ENCODE results near the gene UGT1A5.

The UGT1A5 gene

DNA sequence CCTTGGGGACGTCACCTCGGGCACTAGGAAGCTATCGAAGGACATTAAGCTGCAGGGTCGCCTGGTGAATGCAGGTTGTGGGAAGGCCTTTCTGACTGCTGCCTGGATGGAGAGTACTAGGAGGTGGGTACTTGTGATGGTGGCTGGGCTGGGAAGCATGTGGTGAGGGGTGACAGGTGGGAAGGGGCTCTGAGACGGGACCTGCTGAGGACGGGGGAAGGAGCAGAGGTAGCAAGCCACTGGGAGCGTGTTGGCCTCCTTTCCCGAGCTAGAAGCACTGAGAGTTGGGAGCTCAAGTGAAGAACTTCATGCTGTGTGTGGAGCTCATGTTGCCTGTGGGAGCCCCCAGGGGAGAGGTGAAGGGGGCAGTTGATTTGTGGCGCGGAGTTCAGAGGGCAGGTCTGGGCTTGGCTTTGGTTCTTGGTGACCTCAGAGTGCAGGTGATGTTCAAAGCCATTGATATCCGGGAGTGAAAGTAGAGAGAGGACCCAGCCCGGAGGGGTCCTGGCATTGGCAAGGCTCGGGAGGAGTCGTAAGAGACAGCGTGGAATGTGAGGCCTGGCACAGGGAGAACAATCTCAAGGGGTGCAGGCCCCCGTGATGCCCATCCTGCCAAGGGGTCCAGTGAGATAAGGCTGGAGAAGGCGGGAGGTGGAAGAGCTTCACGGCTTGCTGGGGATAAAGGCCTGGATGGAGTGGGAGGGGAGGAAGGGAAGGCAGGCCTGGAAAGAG is 78.6 kb downstream of the UGT1A5 start:
- DNase-seq = no peak

DNA sequence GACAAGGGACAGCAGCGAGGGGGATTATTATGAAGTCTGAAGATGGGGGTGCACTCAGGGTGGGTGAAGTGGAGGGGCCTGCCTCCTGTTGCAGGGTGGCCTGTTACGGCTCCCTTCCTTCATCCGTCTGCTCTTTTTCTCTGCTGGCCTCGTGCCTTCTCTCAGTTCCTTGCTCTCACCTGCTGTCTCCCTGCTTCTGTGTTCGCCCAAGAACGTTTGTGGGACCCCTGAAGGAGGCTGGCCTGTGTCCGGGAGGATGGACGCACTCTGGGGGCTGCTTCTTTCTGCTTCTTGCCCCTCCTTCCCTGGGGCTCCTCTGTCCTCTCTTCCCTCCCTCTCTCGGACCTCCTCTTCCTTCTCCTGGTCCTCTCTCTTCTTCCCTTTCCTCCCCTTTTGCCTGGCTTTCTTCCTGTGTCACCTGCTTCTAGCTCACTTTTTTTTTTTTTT is 79.2 kb downstream of the UGT1A5 start:
- no peak for DNase-seq

DNA sequence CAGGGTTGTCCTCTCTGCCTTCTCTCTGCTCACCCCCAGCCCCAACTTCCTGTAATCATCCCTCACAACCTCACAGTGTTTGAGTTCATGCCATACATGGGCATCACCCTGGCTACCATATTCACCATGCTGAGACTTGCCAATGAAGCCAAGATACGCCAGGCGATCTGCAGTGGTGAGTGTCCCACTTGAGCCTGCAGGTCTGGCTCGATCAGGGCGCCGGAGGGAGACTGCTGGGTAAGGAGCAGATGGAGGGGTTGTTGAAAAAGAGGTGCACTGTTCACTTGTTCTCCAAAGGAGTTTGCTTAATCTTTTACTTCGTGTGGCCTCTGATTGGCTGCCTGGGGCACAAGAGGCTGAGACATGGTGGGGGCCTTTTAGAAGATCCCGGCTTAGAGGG is 80.0 kb downstream of the UGT1A5 start:
- DNase-seq = no peak

DNA sequence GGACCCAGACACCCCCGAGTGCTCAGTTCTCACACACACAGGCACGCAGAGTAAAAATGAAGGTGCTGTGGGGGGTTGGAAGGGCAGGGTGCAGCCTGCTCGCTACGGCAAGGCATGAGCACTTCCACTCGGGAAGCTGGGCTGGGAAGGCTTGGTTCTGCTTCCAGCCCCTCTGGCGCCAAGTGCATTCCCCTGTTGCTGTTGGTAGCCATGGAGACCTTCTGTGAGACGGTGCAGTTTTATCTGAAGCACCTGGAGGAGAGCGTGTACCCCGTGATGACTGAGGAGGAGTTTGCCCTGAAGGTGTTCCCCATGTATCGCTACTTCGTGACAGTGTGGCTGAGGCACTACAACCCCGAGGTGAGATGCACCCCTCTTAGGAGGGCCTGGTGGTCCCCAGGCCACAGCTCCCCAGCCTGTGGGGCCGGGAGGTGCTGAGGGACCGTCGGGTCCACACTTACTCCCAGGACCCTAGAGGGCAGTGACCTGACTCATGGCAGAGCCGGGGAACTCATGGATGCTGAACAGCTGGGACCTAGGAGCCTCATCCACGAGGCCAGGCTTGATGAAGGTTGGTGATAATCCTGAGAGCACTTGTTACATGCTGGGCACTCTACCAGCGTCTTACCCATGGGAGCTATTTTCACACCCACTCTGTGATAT is 80.9 kb downstream of the UGT1A5 start:
- no peak for DNase-seq

DNA sequence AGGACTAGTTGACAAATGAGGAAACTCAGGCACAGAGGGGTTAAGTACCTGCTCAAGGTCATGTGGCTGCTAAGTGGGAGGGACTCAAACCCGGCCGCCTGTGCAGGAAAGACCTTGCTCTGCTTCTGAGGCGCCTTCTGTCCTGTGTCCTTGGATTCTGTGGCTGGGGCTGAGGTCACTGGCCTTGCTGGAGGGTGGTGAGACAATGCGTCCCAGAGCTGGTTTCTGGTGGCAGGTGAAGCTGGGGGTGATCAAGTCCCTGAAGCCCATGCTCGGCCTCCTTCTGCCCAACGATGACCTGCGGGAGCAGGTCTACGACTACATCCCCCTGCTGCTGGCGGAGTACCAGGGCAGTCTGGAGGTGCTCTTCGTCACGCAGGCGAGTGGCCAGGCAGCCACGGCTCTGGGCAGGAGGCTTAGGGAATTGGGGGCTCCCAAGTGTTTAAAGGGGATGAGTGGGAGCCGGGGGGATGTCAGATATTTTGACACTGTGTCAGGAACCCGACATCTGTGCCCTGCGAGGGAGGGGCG is 81.5 kb downstream of the UGT1A5 start:
- DNase-seq = no peak

DNA sequence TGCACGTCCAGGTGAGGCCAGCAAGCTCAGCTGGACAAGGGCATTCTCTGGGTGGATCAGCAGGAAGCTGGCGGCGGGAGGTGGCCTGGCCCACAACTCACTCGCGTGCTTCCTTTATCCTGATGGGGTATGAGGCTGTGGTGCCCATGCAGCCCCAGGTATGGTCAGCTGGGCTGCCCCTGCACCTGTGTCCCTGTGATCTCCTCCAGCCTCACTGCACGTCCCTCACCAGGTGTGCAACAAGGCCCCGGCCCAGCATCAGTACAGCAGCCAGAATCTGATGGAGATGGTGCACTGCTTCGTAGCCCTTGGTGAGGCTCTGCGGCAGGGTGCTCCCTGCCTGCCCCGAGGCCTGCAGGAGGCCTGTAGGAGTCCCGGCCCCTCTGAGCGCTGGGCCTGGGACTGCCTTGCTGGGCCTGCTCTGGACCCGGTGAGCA is 83.0 kb downstream of the UGT1A5 start:
- DNase-seq = no peak

DNA sequence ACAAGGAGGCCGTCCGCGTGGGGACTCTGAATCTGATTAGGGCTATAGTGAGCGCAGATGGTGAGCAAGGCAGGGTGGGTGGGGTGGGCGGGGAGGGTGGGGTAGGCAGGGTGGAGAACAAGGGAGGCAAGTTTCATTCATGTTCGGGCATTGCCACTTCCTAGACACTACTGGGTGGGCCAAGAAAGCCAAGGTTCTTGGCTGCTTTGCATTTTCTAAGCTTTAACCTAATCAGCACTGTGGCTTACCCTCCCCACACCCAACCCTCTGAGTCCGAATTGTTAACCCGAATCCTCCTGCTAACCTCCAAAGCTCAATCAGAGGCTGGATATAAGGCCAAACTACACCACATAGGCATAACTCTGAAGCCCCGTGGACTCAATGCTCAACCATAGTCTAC is 83.5 kb downstream of the UGT1A5 start:
- no peak for DNase-seq

DNA sequence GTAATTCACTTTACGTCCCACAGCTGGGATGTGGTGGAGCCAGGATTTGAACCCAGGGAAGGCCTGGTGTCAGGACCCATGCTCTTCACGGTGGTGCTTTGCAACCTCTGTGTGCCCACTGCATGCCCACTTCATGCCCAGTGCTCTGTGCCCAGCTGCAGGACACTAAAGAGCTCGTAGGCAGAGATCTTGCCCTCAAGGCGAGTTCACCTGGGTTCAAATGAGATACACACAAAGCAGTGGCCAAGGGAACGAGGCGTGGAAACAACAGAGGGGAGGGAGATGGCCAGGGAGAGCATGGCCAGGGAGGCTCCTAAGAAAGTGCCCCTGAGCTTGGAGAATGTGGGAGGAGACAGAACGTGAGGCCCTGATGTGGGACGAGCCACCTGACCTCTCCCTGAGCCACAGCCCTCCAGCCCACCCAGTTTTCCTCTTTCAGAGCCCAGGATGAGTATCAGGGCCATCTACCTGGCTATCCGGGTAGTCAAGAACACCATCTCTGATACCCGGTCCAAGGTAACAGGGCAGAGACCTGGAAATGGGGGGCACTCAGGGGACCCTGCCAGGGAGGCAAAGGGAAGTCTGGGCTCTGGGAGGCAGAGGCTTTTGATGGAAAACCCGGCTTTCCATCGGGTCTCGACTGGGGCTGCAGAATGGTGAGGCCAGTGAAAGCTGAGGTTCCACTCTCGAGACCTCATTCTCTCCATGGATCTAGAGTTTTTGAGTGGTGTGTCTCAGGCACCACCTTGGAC is 85.8 kb downstream of the UGT1A5 start:
- DNase-seq = no peak

DNA sequence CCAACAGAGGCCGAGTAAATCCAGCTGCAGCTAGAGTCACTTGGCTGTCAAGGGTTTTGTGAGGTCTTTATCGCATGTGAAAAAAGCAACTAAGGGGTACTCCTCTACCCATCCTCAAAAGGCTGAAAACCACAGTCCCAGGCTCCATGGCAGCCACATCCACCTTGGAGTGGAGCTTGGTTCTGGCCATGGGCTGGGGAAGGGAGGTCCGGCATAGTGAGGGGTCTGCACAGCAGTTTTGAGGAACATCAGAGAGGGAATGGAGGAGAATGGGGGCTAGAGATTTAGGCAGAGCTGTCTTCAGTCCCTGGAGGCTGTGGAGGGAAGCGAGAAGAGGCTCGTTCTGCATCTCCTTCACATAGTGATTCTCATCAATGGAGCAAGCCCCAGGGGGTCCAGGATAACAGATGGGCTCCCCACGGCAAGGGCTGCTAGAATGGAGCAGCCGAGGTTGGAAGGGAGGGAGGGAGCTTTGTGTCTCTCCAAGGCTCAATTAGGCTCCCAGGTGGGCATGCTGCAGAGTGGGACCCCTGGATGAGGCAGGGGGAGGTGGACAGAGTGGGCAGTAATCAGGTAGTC is 86.5 kb downstream of the UGT1A5 start:
- DNase-seq = no peak

DNA sequence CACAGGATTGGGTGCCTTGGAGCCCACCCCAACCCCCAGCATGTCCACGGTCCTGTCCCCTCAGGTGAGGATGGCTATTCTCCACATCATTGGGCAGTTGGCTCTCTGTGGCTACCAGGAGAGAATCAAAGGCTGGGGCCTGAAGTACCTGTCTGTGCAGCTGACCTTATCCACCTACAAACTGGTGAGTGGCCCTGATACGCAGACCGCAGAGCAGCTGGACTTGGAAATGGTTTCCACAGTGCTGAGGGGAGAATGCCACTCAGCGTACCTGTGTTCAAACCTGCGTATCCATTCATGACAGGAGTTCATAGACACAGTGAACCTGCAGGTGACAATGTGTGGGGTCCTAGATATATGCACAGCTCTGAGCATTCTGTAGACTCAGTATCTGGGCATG is 87.0 kb downstream of the UGT1A5 start:
- DNase-seq = no peak

DNA sequence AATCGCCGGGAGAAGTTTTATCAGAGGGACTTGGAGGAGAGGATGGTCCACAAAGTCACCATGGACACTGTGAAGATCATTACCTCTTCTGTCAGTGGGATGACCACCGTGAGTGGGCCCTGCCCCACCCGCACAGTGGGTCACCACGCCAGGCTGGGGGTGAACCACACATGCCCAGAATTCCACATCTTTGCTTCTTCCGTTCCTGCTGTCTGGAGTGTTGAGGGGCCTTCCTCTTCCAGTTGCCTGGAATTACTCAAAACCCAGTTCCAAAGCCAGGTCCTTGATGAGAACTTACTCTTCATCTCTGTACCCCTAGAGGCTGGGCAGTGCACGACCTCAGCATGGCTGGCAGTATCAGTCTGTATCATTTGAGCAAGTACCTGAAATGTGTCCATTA is 87.5 kb downstream of the UGT1A5 start:
- no peak for DNase-seq

DNA sequence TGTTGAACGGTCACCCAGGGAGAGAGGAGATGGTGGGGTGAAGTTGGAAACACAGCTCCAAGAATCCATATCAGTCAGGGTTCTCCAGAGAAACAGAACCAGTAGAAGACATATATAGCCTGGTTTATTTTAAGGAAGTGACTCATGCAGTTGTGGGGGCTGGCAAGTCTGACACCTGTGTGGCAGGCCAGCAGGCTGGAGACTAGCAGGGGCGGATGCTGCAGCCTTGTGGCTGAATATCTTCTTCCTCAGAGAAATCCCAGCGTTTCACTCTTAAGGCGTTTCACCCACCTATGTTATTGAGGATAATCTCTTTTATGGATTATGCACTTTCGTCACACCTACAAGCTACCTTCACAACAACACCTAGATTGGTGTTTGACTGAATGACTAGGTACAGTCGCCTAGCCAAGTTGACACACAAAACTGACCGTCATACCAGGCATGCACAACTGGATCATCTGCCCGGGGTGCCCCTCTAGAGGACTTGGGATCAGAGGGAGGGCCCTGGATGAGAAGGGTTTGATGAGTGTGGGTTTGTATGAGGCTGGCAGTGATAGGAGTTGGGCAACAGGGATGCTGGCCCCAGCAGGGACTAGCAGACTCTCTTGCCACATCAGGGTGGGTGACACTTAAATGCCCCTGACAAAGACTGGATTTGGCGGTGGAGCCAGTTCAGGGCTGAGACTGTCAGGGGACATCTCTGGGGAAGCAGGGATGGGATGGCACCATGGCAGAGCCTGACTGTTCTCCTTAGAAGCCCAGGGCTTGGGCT is 88.8 kb downstream of the UGT1A5 start:
- DNase-seq = no peak

DNA sequence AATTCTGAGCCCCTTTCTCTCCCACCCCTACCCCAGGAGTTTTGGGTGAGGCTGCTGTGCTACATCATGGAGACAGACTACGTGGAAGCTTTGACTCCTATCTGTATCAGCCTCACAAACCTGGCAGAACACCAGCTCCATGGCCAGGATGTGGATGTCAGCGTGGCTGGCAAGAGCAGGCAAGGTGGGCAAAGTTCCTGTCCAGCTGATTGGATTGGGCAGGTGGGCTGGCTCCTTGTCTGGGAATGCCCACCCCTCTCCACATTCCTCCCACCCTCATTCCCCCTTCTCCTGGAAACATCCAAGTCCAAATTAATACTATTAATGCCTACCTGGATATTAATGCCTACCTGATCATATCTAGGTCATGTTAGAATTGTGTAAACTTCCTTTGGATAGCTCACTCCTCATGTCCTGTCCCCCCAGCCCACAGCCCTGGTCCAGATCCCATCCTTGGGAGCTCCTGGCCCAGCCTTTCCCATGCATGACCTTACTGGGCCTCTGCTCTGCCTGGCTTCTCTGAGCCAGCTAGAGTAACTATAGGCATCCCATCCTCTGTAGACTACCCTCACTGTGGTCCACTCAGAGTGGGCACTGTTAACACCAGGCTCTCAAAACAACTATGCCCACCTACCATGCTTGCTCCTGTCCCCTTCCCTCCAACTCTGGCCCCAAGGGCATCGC is 89.6 kb downstream of the UGT1A5 start:
- DNase-seq = no peak

DNA sequence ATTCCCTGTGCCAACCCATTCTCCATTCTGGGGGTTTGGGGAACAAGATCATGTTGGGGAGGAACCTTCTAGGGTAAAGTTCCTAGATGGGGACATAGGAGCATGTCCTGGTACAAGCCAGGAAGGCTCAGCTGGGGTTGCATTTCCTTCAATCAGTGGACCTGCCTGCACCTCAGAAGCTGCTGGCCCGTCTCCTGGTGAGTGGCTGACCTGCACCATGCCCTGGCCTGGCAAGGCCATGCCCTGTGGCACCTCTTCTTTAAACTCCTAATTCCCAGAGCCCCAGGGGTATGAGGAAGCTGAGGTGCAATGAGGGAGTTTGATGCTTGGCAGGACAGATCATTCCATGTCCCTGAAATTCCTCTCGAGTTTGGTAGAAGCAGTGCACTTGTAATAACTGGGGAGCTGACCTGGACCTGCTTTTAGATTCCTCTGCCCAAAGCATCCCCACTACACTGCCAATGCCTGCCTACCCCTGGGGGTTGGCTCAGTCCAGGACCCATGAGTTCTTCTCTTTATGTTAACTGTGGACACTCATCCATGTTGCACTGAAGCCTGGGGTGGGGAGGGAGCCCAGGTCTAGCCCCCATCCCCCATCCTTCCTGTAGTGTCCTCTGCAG is 90.7 kb downstream of the UGT1A5 start:
- no peak for DNase-seq

DNA sequence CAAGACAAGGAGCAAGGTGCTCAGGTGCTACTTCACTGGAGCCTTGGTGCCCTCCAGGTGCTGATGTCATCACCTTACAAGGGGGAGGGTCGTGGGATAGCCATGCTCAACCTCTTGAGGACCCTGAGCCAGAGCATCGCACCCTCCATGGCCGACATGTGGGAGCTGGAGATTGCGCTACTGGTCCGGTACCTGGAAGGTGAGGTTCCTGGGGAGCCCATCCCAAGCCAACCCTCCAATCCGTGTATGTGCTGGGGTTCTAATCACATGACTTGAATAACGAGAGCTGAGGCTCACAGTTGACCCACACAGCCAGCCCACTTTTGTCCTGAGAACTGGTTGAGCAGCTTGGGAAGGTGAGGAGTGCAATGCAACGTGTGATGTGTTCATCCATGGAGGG is 91.3 kb downstream of the UGT1A5 start:
- no peak for DNase-seq

DNA sequence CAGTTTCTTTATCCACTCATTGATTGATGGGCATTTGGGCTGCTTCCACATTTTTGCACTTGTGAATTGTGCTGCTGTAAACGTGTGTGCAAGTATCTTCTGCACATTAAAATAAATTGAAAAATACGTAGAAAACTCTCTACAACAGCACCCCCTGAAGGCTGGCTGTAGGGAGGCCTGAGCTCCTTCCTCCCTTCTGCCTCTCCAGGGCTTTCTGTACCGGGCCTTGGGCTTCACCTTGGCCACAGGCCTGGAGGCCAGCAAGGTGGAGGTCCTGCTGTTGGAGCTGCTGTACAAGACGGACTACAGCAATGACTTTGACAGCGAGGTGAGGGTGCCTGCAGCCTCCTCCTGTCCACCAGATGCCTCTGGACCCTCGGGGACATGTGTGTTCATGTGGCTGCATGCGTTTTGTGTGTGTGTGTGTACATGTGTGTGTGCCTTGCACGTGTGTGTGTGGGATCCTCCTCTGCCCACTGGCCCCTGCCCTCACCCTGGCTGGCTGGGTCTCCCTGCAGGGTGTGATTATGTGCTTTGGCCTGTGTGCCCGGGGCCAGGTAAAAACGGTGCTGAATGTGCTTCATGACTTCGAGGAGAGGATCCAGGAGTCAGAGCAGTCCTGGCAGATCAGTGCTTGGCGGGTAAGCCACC is 94.6 kb downstream of the UGT1A5 start:
- DNase-seq = no peak

DNA sequence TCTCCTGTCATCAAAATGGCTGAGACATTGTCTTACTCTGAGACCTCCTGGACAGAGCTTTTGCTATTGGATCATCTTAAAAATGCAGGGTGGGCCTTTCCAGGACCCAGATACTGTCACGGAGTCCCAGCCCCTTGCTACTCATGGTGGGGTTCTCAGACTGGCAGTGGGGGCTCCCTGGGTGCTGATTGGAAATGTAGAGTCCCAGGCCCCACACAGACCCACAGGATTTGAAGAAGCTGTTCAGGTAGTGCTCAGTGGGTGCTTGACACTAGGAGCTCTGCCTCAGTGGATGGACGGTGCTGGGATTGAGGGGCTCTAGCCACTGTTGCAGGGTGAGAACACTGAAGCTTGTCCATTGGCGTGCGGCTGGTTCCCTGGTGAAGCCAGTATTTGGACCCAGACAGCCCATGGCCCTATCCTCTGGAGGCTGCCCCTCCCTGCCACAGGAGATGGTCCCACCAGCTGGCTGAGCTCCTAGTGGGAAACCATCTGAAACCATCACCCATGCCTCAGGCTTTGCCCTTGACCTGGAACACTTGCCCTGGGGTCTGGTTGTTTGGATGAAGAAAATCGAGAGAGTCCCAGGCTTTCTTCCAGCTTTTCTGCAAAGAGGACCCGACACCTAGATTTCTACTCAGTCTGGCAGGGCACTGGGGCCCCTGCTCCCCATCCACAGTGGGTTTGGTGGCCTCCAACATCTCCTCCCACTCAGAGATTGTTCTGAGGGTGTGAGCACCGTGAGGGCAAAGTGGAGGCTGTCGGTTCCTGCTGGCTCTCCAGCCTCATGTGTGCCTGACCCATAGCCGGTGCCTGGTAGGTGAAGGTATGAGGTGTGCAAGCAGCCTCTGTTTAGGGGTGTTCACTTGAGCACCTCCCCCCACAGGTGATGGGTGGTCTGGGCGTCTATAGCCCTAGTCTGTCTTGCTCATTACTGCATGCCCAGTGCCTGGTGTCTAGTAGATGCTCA is 95.5 kb downstream of the UGT1A5 start:
- DNase-seq = no peak

DNA sequence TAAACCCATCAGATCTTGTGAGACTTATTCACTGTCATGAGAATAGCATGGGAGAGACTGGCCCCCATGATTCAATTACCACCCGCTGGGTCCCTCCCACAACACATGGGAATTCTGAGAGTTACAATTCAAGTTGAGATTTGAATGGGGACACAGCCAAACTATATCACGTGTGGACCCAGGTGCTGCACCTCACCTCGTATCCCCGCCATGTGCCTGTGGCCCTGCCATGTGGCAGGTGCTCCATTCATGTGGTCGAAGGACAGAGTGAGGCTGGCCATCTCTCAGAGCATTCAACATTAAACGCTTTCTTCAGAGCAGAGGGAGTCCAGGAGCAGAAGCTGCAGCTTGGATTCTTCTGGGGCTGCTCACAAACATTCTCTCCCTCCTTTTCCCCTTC is 97.7 kb downstream of the UGT1A5 start:
- DNase-seq = no peak

DNA sequence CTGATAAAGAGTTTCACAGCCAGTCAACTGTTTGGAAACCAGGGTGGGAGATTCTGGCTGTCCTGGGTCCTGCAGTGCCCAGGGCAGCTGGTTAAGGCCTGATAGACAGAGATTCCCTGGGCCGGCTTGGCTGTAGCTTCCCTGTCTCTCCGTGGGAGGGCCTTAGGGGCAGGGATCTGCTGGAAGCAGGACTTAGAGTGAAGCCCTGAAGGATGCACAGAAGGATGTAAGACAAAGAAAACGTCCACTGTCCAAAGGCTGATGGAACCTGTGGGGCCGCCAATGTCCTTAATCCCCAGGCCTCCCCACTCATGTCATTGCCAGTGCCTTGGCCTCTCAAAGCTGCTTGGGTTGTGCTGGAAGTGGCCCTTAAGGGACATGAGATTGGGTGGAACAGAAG is 98.4 kb downstream of the UGT1A5 start:
- no peak for DNase-seq

DNA sequence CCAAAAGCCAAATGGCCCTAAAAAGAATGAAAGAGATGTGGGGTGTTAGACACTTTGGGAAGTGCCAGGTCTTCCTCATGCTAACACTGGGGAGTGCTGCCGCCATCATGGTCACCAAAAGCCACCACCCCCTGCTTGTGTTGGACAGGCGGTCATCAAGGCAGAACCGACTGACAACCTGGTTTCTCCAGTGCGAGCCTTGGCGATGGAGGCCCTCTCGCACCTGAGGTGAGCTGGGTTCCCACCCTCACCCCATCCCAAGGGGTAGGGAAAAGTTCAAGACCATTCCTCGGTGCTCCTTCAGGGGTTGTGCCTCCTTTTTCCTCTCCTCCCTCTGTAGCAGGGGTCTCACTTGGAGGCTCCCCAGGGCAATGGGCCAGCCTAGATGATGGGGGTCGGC is 99.0 kb downstream of the UGT1A5 start:
- DNase-seq = no peak
